HG03025 (cell line): ENCODE results near the gene UTS2B.

Experiments used
- ATAC-seq: cut with Tn5 transposase; IDR thresholded peaks from one replicate; pipeline ENCODE4 v1.9.1; 2021; ENCODE audit warnings: mild to moderate bottlenecking, moderate library complexity; ENCODE audit not compliant: unreplicated experiment, low FRiP score

The UTS2B gene

DNA sequence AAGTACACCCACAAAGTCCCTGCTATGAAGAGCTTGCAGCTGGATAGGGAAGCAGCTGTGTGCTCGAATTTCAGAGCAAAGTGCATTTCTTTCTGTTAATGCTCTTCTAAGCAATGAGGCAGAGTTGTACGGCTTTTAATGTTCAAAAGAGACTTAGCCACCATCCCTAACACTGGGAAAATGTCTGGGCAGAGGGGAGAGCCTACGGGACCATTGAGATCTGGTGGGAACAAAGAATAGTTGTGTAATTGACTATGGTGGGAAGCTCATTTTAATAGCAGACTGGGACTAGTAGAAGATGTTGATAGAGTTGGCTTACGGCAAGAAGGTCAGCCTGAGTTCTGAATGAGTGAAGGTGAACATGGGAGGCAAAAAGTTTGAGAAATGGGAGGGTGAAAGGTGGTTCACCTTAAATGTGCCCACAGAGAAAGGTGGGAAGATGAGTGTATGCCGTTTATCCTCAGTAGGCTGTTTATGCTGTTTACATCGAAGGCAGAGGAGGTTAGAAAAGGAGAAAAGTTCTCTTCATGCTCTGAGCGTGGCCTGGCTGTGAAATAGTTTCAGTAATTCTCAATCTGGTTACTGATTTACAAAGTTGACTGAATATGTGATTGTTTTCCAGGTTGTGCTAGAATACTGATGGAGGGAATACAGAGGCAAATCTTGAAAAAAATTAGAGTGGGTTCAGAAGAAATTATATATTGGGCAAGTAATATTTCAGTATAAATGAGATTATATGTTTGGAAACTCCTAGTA is 22.9 kb upstream of the UTS2B start:
- ATAC-seq: no peak

DNA sequence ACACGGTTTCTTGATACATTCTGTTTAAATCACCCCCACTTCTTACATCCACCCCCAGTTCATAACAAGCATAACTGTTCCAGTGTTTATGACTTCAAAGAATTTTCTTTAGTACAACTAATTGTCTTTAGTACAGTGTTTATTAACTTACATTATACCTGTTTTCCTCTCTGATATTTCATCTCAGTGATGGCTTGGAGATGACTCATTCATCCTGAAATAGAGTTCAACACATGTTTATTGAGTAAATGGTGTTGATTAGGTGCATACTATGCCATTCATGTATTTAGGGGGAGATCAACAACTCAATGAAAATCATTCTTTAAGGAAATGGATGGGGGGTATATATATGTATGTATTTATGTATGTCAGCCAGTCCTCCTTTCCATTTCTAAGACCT is 21.7 kb upstream of the UTS2B start:
- no peak for ATAC-seq

DNA sequence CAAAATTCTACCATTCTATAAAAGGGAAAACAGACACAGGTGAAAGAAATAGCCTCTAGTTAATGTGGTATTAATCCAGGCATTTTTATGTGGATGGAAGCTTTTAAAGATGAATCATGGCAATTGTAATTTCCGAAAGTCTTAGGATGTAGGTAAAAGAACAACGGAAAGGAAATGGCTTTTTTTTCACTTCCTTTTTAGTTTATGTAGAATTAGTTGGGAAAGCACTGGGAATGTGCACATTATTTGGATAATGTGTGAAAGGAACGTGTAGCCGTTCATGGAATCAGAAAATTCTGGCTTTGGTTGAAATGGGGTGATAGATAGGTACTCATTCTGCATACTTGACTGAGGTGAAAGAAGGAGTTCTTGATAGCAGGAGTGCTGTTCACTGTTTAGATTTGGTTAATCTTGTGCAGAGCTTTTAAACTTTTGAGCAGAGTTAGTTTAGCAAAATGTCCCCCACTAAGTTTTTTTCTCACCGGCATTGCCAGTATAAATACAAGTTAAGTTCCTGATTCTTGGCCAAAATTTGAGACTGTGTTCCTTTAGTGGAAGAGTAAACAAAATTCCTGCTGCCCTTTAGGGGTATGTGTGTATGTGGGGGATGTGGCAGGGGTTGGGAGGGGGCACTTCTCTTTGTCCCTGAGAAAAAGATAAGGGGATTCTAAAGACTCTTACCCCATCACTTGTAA is 20.2 kb upstream of the UTS2B start:
- no peak for ATAC-seq

DNA sequence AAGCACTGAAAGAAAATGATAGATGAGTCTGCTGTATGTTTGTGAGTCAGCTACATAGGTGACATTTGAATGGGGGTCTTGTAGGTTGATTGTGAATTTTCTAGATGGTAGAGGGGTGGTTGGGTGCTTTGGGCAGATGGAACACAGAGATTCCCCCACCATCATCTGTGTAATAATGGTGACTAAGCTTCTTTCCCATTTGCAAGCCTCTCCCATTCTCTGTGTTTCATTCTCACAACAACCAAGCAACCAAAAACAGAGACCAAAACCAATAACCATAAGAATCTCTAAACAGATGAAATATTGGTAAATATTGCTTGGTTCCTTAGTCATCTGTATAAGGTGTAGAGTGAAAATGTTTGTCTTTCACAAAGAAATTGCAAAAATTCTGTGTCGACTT is 17.8 kb upstream of the UTS2B start:
- no peak for ATAC-seq

DNA sequence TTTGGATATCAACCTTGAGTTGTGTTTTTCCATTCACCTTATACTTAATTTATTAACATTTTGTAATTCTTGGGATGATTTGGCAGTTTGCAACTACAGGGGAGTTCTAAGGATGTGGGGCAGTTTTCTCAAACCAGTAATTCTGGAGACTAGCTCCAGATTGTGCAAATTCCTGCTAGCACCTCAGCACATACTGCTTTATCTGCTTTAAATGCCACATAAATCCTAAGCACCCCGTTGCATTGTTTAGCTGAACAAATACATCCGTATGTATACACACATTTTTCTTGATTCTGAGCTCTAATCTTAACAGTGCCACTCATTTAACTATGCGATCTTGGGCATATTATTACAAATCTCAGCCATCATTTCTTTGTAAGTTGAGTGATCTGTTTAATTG is 16.9 kb upstream of the UTS2B start:
- no peak for ATAC-seq

DNA sequence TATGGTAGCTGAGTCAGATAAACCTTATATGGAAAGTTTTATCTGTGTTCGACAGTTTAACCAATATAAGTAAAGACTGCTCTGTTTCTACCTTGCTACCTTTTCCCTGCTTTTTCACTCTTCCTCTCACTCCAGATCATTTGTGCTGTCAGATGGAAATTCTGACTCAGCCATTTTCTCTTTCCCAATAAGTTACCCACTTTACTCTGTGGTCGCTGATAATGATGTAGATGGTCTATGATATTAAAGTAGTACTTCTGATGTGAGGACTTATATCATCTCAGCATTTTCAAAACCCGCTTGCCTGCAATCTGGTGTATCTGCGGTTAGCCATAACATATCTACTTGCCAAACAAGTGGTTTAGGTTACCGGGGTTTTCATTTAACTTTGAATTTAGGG is 15.0 kb upstream of the UTS2B start:
- ATAC-seq: no peak

DNA sequence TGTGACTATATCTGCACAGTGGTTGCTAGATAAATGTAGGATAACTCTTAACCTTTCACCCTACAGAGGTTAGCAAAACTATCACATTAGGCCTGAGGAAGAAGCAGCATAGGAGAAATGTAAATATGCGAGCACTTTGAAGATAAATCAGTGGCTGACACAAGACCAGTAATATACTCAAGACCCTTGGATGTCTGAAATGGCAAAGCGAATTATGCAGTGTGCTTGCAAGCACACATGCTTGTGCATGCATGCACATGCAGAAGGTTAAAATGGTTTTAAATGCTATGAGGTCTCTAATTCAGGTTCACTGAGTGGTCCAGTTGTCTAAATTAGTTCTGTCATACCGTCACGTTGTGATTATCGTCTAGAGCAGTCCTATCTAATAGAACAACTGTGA is 13.6 kb upstream of the UTS2B start:
- ATAC-seq: no peak

DNA sequence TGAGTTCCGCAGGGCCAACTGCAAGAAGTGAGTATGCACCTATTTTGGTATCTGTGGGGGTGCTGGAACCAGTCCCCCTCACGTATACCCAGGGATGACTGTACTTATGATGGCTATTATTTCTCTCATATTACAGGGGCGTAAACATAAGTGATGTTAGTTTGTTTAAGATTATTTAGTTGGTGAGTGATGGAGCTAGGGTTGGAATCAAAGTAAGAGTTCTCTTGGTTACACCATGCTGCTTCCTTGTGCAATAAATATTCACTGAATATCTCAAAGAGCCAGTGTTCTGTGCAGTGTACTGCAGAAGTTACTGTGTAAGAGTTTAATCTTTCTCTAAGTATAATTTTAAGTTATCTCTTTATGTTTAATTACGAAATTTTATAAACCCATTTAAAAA is 12.8 kb upstream of the UTS2B start:
- ATAC-seq: no peak

DNA sequence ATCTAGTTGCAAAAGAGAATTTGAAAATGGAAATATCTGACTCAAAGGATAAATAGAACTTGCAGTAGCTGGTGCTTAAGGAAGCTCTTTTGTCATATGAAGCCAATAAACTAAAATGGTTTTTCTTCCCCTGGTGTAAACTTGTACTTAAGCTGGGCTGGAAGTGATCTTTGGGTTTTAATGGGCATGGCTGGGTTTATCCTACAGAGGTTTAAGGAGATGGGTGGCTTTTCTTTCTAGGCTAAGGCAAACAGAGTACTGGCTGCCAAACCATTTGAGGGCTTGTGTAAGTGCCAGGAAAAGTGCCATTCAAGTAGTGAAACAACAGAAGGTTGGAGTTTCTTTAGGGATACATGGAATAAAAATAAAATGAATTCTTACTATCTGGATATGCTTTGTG is 12.1 kb upstream of the UTS2B start:
- ATAC-seq: no peak

DNA sequence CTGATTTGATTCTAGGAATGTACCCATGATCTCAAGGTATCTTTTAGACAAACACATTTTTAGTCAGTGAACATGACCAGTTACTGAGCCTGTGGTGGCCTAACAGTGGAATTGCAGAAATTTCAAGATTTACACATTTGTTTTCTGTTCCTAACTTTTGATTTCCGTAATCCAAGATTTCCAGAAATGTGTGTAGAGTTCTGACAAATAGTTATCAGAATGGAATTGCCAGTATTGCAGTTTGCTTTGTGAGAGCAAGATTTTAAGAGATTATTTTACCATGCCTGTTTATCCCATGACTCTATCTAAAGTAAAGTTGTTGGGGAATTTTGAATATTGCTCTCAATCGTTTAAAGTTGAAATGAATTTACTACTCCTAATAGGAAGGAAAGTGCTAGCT is 11.7 kb upstream of the UTS2B start:
- ATAC-seq: no peak

DNA sequence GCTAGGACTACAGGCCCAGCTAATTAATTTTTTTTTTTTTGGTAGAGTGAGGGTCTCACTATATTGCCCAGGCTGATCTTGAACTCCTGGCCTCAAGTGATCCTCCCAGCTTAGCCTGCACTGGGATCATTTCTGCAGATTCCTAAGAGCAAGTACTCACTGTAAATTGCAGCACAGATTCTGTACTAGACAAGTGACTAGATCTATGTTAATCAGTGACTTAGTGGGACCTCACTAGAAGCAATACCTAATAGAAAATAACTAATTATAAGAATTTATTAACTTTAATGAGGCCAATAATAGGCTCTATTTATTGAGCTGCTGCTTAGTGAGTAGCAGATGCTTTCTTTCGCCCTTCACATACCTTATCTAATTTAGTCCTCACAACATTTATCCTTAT is 10.6 kb upstream of the UTS2B start:
- ATAC-seq: no peak

DNA sequence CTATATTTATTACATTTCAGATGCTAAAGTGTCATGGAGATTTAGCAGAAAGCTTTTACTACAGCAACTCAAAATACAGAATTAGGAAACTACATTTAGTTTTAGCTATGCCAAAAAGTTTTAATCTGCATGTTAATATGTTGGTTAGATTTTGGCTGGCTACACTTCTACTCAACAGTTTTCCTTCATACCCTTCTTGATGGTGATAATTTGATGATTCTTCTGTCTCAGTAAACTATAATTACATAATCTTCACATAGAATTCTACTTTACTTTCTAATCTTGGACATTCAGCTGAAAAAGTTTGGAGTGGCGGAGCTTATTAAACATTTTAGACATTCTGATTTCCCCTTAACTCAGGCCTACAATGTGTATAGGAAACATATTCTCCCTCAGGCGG is 10.0 kb upstream of the UTS2B start:
- no peak for ATAC-seq

DNA sequence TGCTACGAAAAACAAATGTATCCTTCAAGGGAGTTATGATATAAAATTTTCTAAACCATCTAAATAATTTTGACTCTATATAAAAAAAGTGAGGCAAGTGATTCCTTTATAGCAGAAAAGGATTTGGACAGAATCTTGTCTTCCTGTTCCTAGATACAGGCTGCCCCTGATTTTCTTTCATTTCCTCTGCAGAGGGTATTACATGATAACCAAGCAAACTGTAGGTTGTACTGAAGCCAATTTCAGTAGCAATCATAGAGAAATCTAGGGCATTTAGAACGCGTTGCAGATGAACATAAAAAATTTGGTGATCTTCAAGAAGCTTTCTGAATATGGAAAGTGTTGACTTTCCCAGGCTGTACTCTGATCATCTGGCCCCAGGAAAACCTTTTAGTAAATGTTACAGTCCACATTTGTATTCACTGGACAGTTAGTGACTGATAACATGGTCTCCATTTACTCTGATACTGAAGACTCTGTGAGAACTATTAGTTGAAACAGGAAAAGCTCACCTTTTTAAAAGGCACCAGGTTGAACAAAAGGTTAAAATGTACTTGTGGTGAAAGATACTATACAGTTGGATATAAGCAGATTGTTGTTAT is 9.1 kb upstream of the UTS2B start:
- ATAC-seq: no peak

DNA sequence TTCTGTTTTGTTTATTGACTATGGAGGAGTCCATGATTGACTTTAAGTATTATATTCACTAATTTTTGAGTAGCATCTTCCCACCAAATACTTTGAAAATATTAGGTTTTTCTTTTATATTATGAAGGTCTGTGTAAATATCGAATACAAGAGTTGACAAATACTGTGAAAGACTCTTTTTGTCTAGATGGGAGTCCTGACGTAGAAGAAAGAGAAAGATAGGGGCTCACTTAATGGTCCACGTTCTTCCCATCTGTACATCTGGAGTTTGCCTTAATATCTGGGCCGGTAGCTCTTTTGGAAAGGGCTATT is 7.8 kb upstream of the UTS2B start:
- no peak for ATAC-seq

DNA sequence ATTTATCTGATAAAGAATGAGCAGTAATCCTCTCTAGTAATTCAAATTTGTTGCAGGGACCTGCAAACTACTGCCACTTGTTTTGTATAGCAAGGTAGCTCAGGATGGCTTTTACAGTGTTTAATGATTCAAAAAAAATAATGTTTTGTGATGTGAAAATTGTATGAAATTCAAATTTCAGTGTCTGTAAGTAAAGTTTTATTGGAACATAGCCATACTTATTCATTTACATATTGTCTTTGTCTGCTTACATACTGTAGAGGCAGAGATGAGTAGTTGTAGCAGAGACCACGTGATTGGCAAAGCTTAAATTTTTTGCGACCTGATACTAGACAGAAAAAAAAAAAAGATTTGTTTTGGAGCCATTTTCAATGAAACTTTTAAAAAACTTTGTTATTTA is 6.5 kb upstream of the UTS2B start:
- ATAC-seq: no peak

DNA sequence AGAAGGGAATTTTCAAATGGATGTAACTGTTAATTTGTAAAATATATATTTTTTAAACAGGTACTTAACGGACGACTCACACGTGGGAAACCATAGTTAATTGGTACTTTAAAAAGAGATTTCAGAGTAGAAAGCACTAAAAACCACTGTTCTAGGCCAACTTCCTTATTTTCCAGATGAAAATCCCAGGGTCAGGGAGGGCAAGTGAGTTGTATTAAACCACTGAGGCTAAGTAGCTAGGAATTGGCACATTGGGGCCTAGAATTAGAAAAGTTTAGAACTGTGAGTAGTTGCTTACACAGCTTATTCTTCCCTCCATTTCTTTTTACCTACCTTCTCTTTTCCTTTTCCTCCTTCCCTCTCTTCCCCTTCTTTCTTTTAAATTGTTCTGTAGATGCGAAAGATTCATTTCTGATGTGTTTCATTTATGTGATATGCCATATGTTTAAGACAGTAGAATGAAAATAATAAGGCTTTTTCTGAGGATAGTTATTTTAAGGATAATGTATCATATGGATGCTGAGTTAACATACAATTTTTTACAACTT is 4.1 kb upstream of the UTS2B start:
- no peak for ATAC-seq

DNA sequence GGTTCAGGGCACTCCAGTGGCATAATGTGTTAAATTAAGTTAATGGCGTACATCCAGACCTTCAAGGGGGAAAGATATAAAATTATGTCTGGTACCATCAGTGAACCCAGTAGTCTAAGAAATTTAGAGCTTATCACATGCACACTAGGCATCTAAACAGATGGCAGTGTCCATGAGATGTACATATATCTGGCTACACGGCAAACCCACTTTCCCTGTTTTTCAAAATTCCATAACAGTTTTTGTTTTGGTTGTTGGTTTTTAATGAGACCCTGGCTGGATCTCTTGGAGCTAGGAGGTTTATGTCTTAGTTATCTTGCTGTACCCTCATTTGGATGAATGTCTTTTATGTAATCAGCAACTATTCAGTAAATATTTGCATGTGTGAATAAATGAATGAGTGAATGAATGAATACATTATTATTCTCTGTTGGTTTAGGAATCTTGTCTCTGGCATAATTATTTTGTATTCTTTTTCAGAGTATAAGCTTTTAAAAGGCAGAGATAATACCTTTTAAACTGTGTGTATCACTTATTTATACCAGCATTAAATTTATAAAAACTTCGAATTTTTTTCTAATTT is 3.1 kb upstream of the UTS2B start:
- ATAC-seq: no peak

DNA sequence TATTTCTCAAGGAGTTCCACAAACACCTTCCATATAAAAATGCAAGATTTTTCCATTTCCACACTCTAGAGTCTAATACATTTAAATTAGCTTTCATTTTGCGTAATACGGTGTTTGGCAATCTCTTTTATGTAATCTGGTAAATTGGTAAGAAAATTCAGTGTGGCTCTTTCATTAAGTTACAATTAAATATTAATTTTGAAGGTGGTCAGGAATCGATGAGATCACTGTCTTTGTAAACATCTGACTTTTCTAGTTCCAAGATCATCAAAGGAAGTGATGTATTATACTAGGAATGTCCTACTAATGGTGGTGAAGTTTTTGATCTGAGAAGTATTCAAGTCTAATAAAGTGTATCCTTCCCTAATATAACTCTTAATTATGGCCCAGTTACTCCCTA is 1.1 kb upstream of the UTS2B start:
- ATAC-seq: no peak

DNA sequence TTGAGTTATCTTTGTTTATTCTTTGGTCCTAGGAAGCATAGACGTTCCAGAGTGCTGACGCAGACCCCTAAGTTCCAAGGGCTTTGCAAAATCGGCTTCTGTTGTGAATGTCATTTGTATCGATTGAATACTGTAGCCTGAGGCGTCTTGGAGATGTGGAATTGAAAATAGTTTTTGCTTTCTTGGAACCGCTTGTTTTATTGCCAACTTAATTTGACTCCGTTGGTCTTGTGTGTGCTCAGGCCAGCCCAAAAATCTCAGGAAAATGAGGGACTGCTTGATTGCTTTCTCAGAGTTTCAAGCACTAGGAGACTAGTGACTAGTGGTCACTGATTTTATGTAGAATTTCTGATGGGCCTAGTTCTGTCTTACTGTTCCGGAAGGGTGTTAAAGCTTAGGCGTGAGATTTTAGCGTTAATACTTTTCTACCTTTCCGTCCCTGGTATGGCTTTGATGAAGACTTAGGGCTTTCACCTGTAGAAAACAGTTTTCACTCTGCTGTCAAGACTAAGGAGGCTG is 263 bp upstream of the UTS2B start:
- no peak for ATAC-seq

DNA sequence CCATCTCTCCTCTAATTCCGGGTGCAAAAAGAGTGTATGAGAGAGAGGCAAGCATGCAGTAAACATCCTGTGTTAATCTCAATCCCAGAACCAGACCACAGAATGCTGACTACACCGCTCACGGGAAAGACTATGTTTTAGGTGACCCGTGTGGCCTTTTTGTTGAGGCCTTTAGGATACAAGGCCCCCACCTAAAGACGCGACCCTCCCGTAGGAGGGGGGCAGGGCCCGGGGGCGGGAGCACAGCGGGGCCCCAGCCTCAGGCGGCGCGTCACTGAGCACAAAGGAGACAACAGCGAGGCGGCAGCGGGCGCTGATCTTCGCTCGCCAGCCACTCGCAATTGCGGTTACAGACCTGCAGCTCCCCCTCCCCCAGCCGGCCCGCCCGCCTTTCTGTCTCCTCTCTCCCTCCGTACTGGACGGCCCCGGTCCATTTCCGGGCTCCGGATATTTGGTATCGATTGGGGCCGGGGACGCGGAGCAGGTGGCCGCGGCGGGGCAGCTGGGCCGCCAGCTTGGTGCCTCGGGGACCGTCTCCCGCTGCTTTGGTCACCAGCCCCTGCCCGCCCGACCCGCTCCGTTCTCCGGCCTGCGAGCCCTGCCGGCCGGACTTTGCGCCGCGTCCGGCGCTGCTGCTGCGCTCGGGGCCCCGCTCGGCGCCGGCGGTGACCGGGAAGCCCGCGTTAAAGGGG is 1.2 kb downstream of the UTS2B start, which contains the start of gene CCDC50:
CCDC50 (plus strand) TSS at position 433 of the 692 bp plus-strand sequence. CDS start 281 bp downstream, outside the sequence.
- ATAC-seq: peak; percentile 76
